Activated naive CD4-positive, alpha-beta T cell treated with anti-CD3 and anti-CD28 coated beads, Interleukin-2, amount 10 ng/mL, durations not matched to agents 5 hours and 36 hours (primary cell): ENCODE measurements around the gene FBXW10B. TPM values are rescaled to one million over a fixed set of nuclear protein-coding genes. Genes with fewer than 3 reads are reported as not detected.

ENCODE experiments used
- total RNA-seq, 2 experiments: library from RNA; stranded (reverse); gene quantifications; one replicate each; pipeline ENCODE4 v1.2.3, GENCODE V29; 2021

Gene FBXW10B, protein sequence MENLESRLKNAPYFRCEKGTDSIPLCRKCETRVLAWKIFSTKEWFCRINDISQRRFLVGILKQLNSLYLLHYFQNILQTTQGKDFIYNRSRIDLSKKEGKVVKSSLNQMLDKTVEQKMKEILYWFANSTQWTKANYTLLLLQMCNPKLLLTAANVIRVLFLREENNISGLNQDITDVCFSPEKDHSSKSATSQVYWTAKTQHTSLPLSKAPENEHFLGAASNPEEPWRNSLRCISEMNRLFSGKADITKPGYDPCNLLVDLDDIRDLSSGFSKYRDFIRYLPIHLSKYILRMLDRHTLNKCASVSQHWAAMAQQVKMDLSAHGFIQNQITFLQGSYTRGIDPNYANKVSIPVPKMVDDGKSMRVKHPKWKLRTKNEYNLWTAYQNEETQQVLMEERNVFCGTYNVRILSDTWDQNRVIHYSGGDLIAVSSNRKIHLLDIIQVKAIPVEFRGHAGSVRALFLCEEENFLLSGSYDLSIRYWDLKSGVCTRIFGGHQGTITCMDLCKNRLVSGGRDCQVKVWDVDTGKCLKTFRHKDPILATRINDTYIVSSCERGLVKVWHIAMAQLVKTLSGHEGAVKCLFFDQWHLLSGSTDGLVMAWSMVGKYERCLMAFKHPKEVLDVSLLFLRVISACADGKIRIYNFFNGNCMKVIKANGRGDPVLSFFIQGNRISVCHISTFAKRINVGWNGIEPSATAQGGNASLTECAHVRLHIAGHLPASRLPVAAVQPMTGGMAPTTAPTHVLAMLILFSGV
- under 1 TPM; 0.19 to 0.25 TPM for total RNA-seq

GRCh38 chr17:15619331-15620058 lies at the start of gene FBXW10B:
Gene FBXW10B (minus strand): TSS chr17:15619704. CDS start chr17:15619512, 192 bp downstream.

Other genes with a start within 250 kb of the FBXW10B start
- gene CDRT4, start 152.1 kb downstream of the FBXW10B start, total RNA-seq, result 1 to 10 TPM; 3.9 to 4.1 TPM
- gene TVP23C, start 56.2 kb downstream of the FBXW10B start, total RNA-seq, result 10 to 100 TPM; 13.5 to 14.6 TPM
- gene TRIM16, start 64.6 kb upstream of the FBXW10B start, total RNA-seq, result 1 to 10 TPM; 9.0 to 9.2 TPM
- gene ZNF286A, start 80.0 kb upstream of the FBXW10B start, total RNA-seq, result 10 to 100 TPM; 20.2 to 20.9 TPM
- gene TBC1D26, start 112.6 kb upstream of the FBXW10B start, total RNA-seq, result not detected